ENCODE measurements around the gene MRPS2. TPM values are rescaled to one million over a fixed set of nuclear protein-coding genes. Genes with fewer than 3 reads are reported as not detected.
"Not testable (repeated sequence)": the region's sequence is repeated elsewhere in the genome, so short reads cannot be mapped to it uniquely, and the experiment has no call there.

The MRPS2 gene
- total RNA-seq, 1 donor from 2014 or later, result 50.1 TPM

GRCh38 chr9:135508211-135508820 is 7.8 kb downstream of the MRPS2 start:
- no peak for DNase-seq (ENCODE audit: extremely low spot score in 2 of 2)
- Histone ChIP-seq H3K27ac (no peak overlapping the region), H3K4me3 (no peak overlapping the region), H3K4me1 (no peaks in the 10 kb centered on the region), H3K9me3 (no peaks in the 10 kb centered on the region), H3K27me3 (no peaks in the 10 kb centered on the region), H3K36me3 (peaks cover 0 to 19% of the 10 kb centered on the region in 2 donors)
- TF ChIP-seq POLR2AphosphoS5 (IDR thresholded peaks at IDR 0.05; ENCODE audit: insufficient read depth in 1 of 2, low read depth in 1 of 2), result no peak
- TF ChIP-seq POLR2A (IDR thresholded peaks at IDR 0.05), result no peak
- TF ChIP-seq CTCF (IDR thresholded peaks at IDR 0.05), result no peak
- intact Hi-C loops (cut with DNase I), result no loop called here

- H3K27ac ChIP-seq, result no peak overlapping the region
- H3K9me3 ChIP-seq, result no peaks in the 10 kb centered on the region
- H3K36me3 ChIP-seq, result peaks cover 0 to 7% of the 10 kb centered on the region in 2 donors
- no peaks in the 10 kb centered on the region for H3K4me1 ChIP-seq
- intact Hi-C loops (cut with DNase I), result no loop called here
- H3K27me3 ChIP-seq, result no peaks in the 10 kb centered on the region
- no peak for TF ChIP-seq POLR2AphosphoS5 (IDR thresholded peaks at IDR 0.05; ENCODE audit: insufficient read depth in 1 of 2, low read depth in 1 of 2)
- TF ChIP-seq POLR2A (IDR thresholded peaks at IDR 0.05), result no peak
- TF ChIP-seq CTCF (IDR thresholded peaks at IDR 0.05), result no peak
- no peak for DNase-seq (ENCODE audit: extremely low spot score in 2 of 2)
- no peak overlapping the region for H3K4me3 ChIP-seq
Measured at GRCh38 chr9:135509458-135509857, 9.0 kb downstream of the MRPS2 start.

GRCh38 chr9:135512241-135512603 is 11.7 kb downstream of the MRPS2 start:
- Histone ChIP-seq H3K4me1 (no peaks in the 10 kb centered on the region), H3K36me3 (no peaks in the 10 kb centered on the region), H3K27ac (no peak overlapping the region), H3K4me3 (no peak overlapping the region), H3K9me3 (no peaks in the 10 kb centered on the region), H3K27me3 (no peaks in the 10 kb centered on the region)
- TF ChIP-seq POLR2A (IDR thresholded peaks at IDR 0.05), result no peak
- no peak for TF ChIP-seq POLR2AphosphoS5 (IDR thresholded peaks at IDR 0.05; ENCODE audit: insufficient read depth in 1 of 2, low read depth in 1 of 2)
- TF ChIP-seq CTCF (IDR thresholded peaks at IDR 0.05), result no peak
- intact Hi-C loops (cut with DNase I), result no loop called here
- DNase-seq (ENCODE audit: extremely low spot score in 2 of 2), result no peak

- no peak for DNase-seq (ENCODE audit: extremely low spot score in 2 of 2)
- Histone ChIP-seq H3K36me3 (no peaks in the 10 kb centered on the region), H3K9me3 (no peaks in the 10 kb centered on the region), H3K4me3 (no peak overlapping the region), H3K27ac (no peak overlapping the region), H3K27me3 (no peaks in the 10 kb centered on the region), H3K4me1 (no peaks in the 10 kb centered on the region)
- TF ChIP-seq POLR2AphosphoS5 (IDR thresholded peaks at IDR 0.05; ENCODE audit: insufficient read depth in 1 of 2, low read depth in 1 of 2) (no peak), CTCF (IDR thresholded peaks at IDR 0.05) (no peak), POLR2A (IDR thresholded peaks at IDR 0.05) (no peak)
- intact Hi-C loops (cut with DNase I), result no loop called here
Measured at GRCh38 chr9:135512904-135513303, 12.4 kb downstream of the MRPS2 start.

GRCh38 chr9:135513351-135513846 is 12.9 kb downstream of the MRPS2 start:
- TF ChIP-seq POLR2AphosphoS5 (IDR thresholded peaks at IDR 0.05; ENCODE audit: insufficient read depth in 1 of 2, low read depth in 1 of 2) (no peak), CTCF (IDR thresholded peaks at IDR 0.05) (no peak), POLR2A (IDR thresholded peaks at IDR 0.05) (no peak)
- no peaks in the 10 kb centered on the region for H3K27me3 ChIP-seq
- no peak for DNase-seq (ENCODE audit: extremely low spot score in 2 of 2)
- H3K36me3 ChIP-seq, result no peaks in the 10 kb centered on the region
- H3K9me3 ChIP-seq, result no peaks in the 10 kb centered on the region
- H3K4me3 ChIP-seq, result no peak overlapping the region
- no peak overlapping the region for H3K27ac ChIP-seq
- H3K4me1 ChIP-seq, result no peaks in the 10 kb centered on the region
- intact Hi-C loops (cut with DNase I), result no loop called here

GRCh38 chr9:135513906-135514305 is 13.4 kb downstream of the MRPS2 start:
- H3K4me3 ChIP-seq; H3K9me3 ChIP-seq; intact Hi-C loops (cut with DNase I); H3K27ac ChIP-seq; H3K27me3 ChIP-seq; H3K36me3 ChIP-seq; DNase-seq (ENCODE audit: extremely low spot score in 2 of 2); H3K4me1 ChIP-seq: not testable (repeated sequence)

Measured in vagina (tissue), 2 donors.